OCI-LY3 (cell line): Measurements from ENCODE around the gene AKR1C8.
"Not testable (repeated sequence)": the region's sequence is repeated elsewhere in the genome, so short reads cannot be mapped to it uniquely, and the experiment has no call there.

Experiments
- H2AFZ ChIP-seq: fragments of 200-600, 300-600 bp; shearing (Covaris generic); 2 replicates; pipeline ENCODE4 v1.6.0; 2014; ENCODE audit warnings: antibody characterized with exemption, low read depth, low read length
- H3K27ac ChIP-seq: fragments of 200-600, 300-600 bp; sonication (generic); 2 replicates; pipeline ENCODE4 v1.5.1; 2014; ENCODE audit warnings: mild to moderate bottlenecking, low read length, moderate library complexity, mixed read lengths
- H3K27me3 ChIP-seq: fragments of 200-600, 300-600 bp; sonication (generic); 2 replicates; pipeline ENCODE4 v1.6.1; 2014; ENCODE audit warnings: low read depth, low read length, mixed read lengths
- H3K36me3 ChIP-seq: fragments of 200-600, 300-600 bp; sonication (generic); replicated peaks from 2 replicates; pipeline ENCODE3; 2014; ENCODE audit warnings: low read depth, low read length, mixed read lengths
- H3K4me1 ChIP-seq: fragments of 300-600, 200-600 bp; sonication (generic); 2 replicates; pipeline ENCODE4 v1.6.1; 2014; ENCODE audit warnings: low read length, mixed read lengths
- H3K4me2 ChIP-seq: fragments of 200-600, 300-600 bp; sonication (generic); 2 replicates; pipeline ENCODE4 v1.6.1; 2014; ENCODE audit warnings: low read length, mixed read lengths
- H3K4me3 ChIP-seq: fragments of 300-600, 200-600 bp; sonication (generic); 2 replicates; pipeline ENCODE4 v1.5.1; 2014; ENCODE audit warnings: antibody characterized with exemption, mild to moderate bottlenecking, low read length, moderate library complexity
- H3K79me2 ChIP-seq: fragments of 300-600, 200-600 bp; shearing (Covaris generic); 2 replicates; pipeline ENCODE4 v1.6.1; 2014; ENCODE audit warnings: mild to moderate bottlenecking, low read length, mixed read lengths
- H3K9ac ChIP-seq: fragments of 300-600, 200-600 bp; shearing (Covaris generic); 2 replicates; pipeline ENCODE4 v1.6.0; 2014; ENCODE audit warnings: mild to moderate bottlenecking, low read length, moderate library complexity
- H3K9me3 ChIP-seq: fragments of 200-600, 300-600 bp; shearing (Covaris generic); 2 replicates; pipeline ENCODE4 v1.6.1; 2014; ENCODE audit warnings: low read length, mixed read lengths; ENCODE audit not compliant: insufficient read depth
- H4K20me1 ChIP-seq: fragments of 200-600, 300-600 bp; sonication (generic); 2 replicates; pipeline ENCODE4 v1.6.1; 2016; ENCODE audit warnings: low read length, mixed read lengths; ENCODE audit not compliant: insufficient read depth
- EZH2phosphoT487 ChIP-seq: fragments of 200-600 bp; shearing (Covaris generic); IDR thresholded peaks from 2 replicates; pipeline ENCODE4 v1.6.1; 2018; ENCODE audit warnings: antibody characterized with exemption, mixed run types, low read depth
- TF ChIP-seq, protein P1 (sequence below): fragments of 200-600, 300-600 bp; sonication (generic); IDR thresholded peaks from 2 replicates; pipeline ENCODE4 v1.5.1; 2014; ENCODE audit warnings: antibody characterized with exemption, low read length, low read depth

Gene AKR1C8

GRCh38 chr10:5146920-5147254 lies 38.1 kb downstream of the AKR1C8 start:
- Histone ChIP-seq H3K36me3 (no peaks in the 10 kb centered on the region), H2AFZ (no peak overlapping the region), H3K27me3 (no peaks in the 10 kb centered on the region), H3K4me3 (no peak overlapping the region), H4K20me1 (no peaks in the 10 kb centered on the region), H3K9me3 (no peaks in the 10 kb centered on the region), H3K4me2 (no peak overlapping the region), H3K27ac (no peak overlapping the region), H3K9ac (no peak overlapping the region), H3K4me1 (no peaks in the 10 kb centered on the region), H3K79me2 (no peaks in the 10 kb centered on the region)
- TF ChIP-seq, protein P1, sequence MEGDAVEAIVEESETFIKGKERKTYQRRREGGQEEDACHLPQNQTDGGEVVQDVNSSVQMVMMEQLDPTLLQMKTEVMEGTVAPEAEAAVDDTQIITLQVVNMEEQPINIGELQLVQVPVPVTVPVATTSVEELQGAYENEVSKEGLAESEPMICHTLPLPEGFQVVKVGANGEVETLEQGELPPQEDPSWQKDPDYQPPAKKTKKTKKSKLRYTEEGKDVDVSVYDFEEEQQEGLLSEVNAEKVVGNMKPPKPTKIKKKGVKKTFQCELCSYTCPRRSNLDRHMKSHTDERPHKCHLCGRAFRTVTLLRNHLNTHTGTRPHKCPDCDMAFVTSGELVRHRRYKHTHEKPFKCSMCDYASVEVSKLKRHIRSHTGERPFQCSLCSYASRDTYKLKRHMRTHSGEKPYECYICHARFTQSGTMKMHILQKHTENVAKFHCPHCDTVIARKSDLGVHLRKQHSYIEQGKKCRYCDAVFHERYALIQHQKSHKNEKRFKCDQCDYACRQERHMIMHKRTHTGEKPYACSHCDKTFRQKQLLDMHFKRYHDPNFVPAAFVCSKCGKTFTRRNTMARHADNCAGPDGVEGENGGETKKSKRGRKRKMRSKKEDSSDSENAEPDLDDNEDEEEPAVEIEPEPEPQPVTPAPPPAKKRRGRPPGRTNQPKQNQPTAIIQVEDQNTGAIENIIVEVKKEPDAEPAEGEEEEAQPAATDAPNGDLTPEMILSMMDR, result no peak
- TF ChIP-seq EZH2phosphoT487, result no peak

- no peaks in the 10 kb centered on the region for H3K27me3 ChIP-seq
- no peaks in the 10 kb centered on the region for H3K4me1 ChIP-seq
- no peak overlapping the region for H2AFZ ChIP-seq
- H3K4me3 ChIP-seq, result no peak overlapping the region
- H3K36me3 ChIP-seq, result no peaks in the 10 kb centered on the region
- H3K79me2 ChIP-seq, result no peaks in the 10 kb centered on the region
- H3K4me2 ChIP-seq, result no peak overlapping the region
- no peak for TF ChIP-seq EZH2phosphoT487
- TF ChIP-seq, protein P1, result no peak
- no peaks in the 10 kb centered on the region for H3K9me3 ChIP-seq
- H3K9ac ChIP-seq, result no peak overlapping the region
- H4K20me1 ChIP-seq, result no peaks in the 10 kb centered on the region
- no peak overlapping the region for H3K27ac ChIP-seq
These were observed 41.8 kb downstream of the AKR1C8 start for GRCh38 chr10:5143137-5143536.

GRCh38 chr10:5142199-5142598 lies 42.8 kb downstream of the AKR1C8 start:
- Histone ChIP-seq H2AFZ (no peak overlapping the region), H3K4me2 (no peak overlapping the region), H3K79me2 (no peaks in the 10 kb centered on the region), H3K4me3 (no peak overlapping the region), H3K9me3 (no peaks in the 10 kb centered on the region), H4K20me1 (no peaks in the 10 kb centered on the region), H3K9ac (no peak overlapping the region), H3K36me3 (no peaks in the 10 kb centered on the region), H3K4me1 (no peaks in the 10 kb centered on the region), H3K27me3 (no peaks in the 10 kb centered on the region), H3K27ac (no peak overlapping the region)
- no peak for TF ChIP-seq EZH2phosphoT487
- TF ChIP-seq, protein P1, result no peak

DNA sequence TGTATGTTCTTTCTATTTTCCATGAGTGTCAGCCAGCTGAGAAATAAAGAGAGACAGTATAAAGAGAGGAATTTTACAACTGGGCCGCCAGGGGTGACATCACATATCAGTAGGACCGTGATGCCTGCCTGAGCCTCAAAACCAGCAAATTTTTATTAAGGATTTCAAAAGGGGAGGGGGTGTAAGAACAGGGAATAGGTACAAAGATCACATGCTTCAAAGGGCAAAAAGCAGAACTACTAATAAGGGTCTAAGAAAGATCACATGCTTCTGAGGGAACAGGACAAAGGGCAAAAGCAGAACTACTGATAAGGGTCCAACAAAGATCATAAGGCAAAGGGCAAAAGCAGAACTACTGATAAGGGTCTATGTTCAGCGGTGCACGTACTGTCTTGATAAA lies 47.3 kb downstream of the AKR1C8 start:
- H3K4me2 ChIP-seq, H2AFZ ChIP-seq, H3K9me3 ChIP-seq, H3K79me2 ChIP-seq, H3K27ac ChIP-seq, H4K20me1 ChIP-seq, H3K9ac ChIP-seq, H3K4me3 ChIP-seq, H3K27me3 ChIP-seq, H3K36me3 ChIP-seq, H3K4me1 ChIP-seq: not testable (repeated sequence)

DNA sequence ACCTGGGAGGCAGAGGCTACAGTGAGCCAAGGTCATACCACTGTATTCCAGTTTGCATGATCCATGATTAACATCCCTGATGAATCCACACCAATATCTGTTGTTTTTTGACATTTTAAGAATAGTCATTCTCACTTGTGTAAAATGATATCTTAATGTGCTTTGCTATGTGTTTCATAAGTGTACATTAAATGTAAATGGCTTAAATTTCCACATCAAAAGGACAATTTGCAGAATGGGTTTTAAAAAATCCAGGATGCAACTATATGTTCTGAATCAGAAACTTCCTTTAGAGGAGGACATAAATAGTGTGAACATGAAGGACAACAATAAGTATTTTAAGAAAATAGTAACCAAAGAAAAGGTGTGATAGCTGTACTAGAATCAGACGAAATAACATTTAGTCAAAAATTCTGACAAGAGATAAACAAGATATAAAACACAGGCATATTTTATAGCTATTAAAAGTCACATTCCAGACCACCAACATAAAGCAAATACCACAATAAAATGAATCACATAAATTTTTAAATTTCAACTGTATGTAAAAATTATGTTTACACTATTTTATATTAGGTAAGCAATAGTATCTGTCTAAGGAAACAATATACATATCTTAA lies 48.4 kb downstream of the AKR1C8 start:
- Histone ChIP-seq H3K36me3 (no peaks in the 10 kb centered on the region), H3K4me1 (no peaks in the 10 kb centered on the region), H3K79me2 (no peaks in the 10 kb centered on the region), H3K4me2 (no peak overlapping the region), H3K9ac (no peak overlapping the region), H2AFZ (no peak overlapping the region), H4K20me1 (no peaks in the 10 kb centered on the region), H3K27ac (no peak overlapping the region), H3K9me3 (no peaks in the 10 kb centered on the region), H3K4me3 (no peak overlapping the region), H3K27me3 (no peaks in the 10 kb centered on the region)
- no peak for TF ChIP-seq EZH2phosphoT487
- TF ChIP-seq, protein P1, result no peak
